Stimulated activated CD8-positive, alpha-beta memory T cell treated with anti-CD3 and anti-CD28 coated beads, Interleukin-7, amount 100 ng/mL, for 1 hour (primary cell): ENCODE data around the gene SNAP25.

ENCODE experiments used
- DNase-seq, 2 donors: peaks; one replicate each; pipeline ENCODE4 v3.0.0-alpha.2; 2020; ENCODE audit warnings: low read depth in 2 of 2

Gene SNAP25

GRCh38 chr20:10216146-10216791, 2.4 kb upstream of the SNAP25 start:
- DNase-seq = no peak

- DNase-seq = no peak
These were observed 764 bp upstream of the SNAP25 start for GRCh38 chr20:10217721-10218410.

GRCh38 chr20:10219452-10219791, 792 bp downstream of the SNAP25 start:
- DNase-seq = peak; percentile 18 to 27

GRCh38 chr20:10219993-10220750, 1.5 kb downstream of the SNAP25 start:
- no peak for DNase-seq

GRCh38 chr20:10221021-10221420, 2.4 kb downstream of the SNAP25 start:
- DNase-seq = no peak

- DNase-seq = no peak
These were observed 6.9 kb downstream of the SNAP25 start for GRCh38 chr20:10225439-10226060.

GRCh38 chr20:10228330-10228729, 9.7 kb downstream of the SNAP25 start:
- no peak for DNase-seq

GRCh38 chr20:10231290-10231689, 12.7 kb downstream of the SNAP25 start:
- DNase-seq = no peak

- no peak for DNase-seq
These were observed 18.2 kb downstream of the SNAP25 start for GRCh38 chr20:10236540-10237533.

- no peak for DNase-seq
These were observed 21.3 kb downstream of the SNAP25 start for GRCh38 chr20:10239954-10240353.

GRCh38 chr20:10240655-10241054, 22.0 kb downstream of the SNAP25 start:
- DNase-seq = no peak

GRCh38 chr20:10242166-10242565, 23.5 kb downstream of the SNAP25 start:
- no peak for DNase-seq

- DNase-seq = no peak
These were observed 28.8 kb downstream of the SNAP25 start for GRCh38 chr20:10247440-10247839.

- DNase-seq = no peak
These were observed 30.6 kb downstream of the SNAP25 start for GRCh38 chr20:10249048-10249770.

- no peak for DNase-seq
These were observed 31.2 kb downstream of the SNAP25 start for GRCh38 chr20:10249822-10250221.

- no peak for DNase-seq
These were observed 32.3 kb downstream of the SNAP25 start for GRCh38 chr20:10250902-10251301.

GRCh38 chr20:10253780-10254179, 35.1 kb downstream of the SNAP25 start:
- no peak for DNase-seq

- no peak for DNase-seq
These were observed 37.2 kb downstream of the SNAP25 start for GRCh38 chr20:10255846-10256245.

- no peak for DNase-seq
These were observed 40.5 kb downstream of the SNAP25 start for GRCh38 chr20:10259166-10259565.

- DNase-seq = no peak
These were observed 41.7 kb downstream of the SNAP25 start for GRCh38 chr20:10260316-10260715.

GRCh38 chr20:10261702-10262101, 43.1 kb downstream of the SNAP25 start:
- DNase-seq = no peak
